GM03348 (cell line): Measurements from ENCODE around the gene INF2.
"Not testable (repeated sequence)": the region's sequence is repeated elsewhere in the genome, so short reads cannot be mapped to it uniquely, and the experiment has no call there.

Experiments used
- DNase-seq: peaks from one replicate; pipeline ENCODE4 v3.0.0; 2012; ENCODE audit warnings: low spot score

INF2 gene

GRCh38 chr14:104657101-104657524, 32.3 kb upstream of the INF2 start:
- DNase-seq, result no peak

GRCh38 chr14:104657563-104658324, 31.7 kb upstream of the INF2 start:
- no peak for DNase-seq

- no peak for DNase-seq
These were observed 31.1 kb upstream of the INF2 start for GRCh38 chr14:104658325-104658712.

GRCh38 chr14:104659146-104659545, 30.3 kb upstream of the INF2 start:
- DNase-seq, result no peak

- DNase-seq, result no peak
These were observed 29.5 kb upstream of the INF2 start for GRCh38 chr14:104659764-104660523.

- DNase-seq, result no peak
These were observed 28.8 kb upstream of the INF2 start for GRCh38 chr14:104660597-104660996.

GRCh38 chr14:104661086-104661485, 28.3 kb upstream of the INF2 start:
- no peak for DNase-seq

GRCh38 chr14:104661528-104662157, 27.8 kb upstream of the INF2 start:
- not testable (repeated sequence) for DNase-seq

- DNase-seq, result not testable (repeated sequence)
These were observed 26.9 kb upstream of the INF2 start for GRCh38 chr14:104662472-104662871.

GRCh38 chr14:104664107-104664506, 25.3 kb upstream of the INF2 start:
- no peak for DNase-seq

- DNase-seq, result no peak
These were observed 24.8 kb upstream of the INF2 start for GRCh38 chr14:104664588-104664987.

- no peak for DNase-seq
These were observed 24.2 kb upstream of the INF2 start for GRCh38 chr14:104665114-104665656.

- DNase-seq, result no peak
These were observed 23.5 kb upstream of the INF2 start for GRCh38 chr14:104665657-104666522.

- DNase-seq, result not testable (repeated sequence)
These were observed 22.9 kb upstream of the INF2 start for GRCh38 chr14:104666523-104666895.

- no peak for DNase-seq
These were observed 22.4 kb upstream of the INF2 start for GRCh38 chr14:104666981-104667380.

GRCh38 chr14:104669697-104670096, 19.7 kb upstream of the INF2 start:
- no peak for DNase-seq

GRCh38 chr14:104671330-104671977, 18.0 kb upstream of the INF2 start:
- not testable (repeated sequence) for DNase-seq

GRCh38 chr14:104672119-104672518, 17.3 kb upstream of the INF2 start:
- DNase-seq, result not testable (repeated sequence)

- DNase-seq, result no peak
These were observed 15.9 kb upstream of the INF2 start for GRCh38 chr14:104673481-104673880.

- DNase-seq, result no peak
These were observed 14.0 kb upstream of the INF2 start for GRCh38 chr14:104675447-104675846.

- no peak for DNase-seq
These were observed 13.2 kb upstream of the INF2 start for GRCh38 chr14:104676130-104676693.
